Loucy (cell line): ENCODE data around the gene TEX13D.

Experiments
- EZH2phosphoT487 ChIP-seq: fragments of 200-600 bp; IDR thresholded peaks from 2 replicates; pipeline ENCODE4 v1.6.1; 2018; ENCODE audit warnings: antibody characterized with exemption, mild to moderate bottlenecking, moderate library complexity, borderline replicate concordance
- TF ChIP-seq, protein P1 (sequence below): fragments of 200-600 bp; sonication (generic); conservative IDR thresholded peaks from 2 replicates; pipeline ENCODE4 v1.5.1; 2014; ENCODE audit warnings: mild to moderate bottlenecking, antibody characterized with exemption, low read length

DNA sequence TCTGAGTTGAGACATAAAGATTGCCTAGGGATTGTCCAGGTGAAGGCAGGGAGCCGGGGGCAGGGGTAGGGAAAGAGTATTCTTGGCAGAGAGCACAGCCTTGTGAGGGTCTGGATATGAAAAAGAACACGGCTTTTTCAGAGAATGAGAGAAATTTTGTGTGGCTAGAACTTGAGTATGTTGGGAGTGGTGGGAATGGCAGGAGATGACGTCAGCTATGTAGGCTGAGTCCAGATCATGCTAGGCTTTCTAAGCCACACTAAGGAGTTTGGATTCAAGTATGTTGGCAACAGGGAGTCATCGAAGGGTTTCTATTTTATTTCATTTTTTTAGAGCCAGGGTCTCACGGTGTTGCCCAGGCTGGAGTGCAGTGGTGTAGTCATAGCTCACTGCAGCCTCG lies 53.9 kb downstream of the TEX13D start:
- TF ChIP-seq, protein P1, sequence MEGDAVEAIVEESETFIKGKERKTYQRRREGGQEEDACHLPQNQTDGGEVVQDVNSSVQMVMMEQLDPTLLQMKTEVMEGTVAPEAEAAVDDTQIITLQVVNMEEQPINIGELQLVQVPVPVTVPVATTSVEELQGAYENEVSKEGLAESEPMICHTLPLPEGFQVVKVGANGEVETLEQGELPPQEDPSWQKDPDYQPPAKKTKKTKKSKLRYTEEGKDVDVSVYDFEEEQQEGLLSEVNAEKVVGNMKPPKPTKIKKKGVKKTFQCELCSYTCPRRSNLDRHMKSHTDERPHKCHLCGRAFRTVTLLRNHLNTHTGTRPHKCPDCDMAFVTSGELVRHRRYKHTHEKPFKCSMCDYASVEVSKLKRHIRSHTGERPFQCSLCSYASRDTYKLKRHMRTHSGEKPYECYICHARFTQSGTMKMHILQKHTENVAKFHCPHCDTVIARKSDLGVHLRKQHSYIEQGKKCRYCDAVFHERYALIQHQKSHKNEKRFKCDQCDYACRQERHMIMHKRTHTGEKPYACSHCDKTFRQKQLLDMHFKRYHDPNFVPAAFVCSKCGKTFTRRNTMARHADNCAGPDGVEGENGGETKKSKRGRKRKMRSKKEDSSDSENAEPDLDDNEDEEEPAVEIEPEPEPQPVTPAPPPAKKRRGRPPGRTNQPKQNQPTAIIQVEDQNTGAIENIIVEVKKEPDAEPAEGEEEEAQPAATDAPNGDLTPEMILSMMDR = no peak
- TF ChIP-seq EZH2phosphoT487 = no peak
